ENCODE measurements around the gene RGS3. TPM values are rescaled to one million over a fixed set of nuclear protein-coding genes. Genes with fewer than 3 reads are reported as not detected.

Gene RGS3
- total and polyA plus RNA-seq, 2 of the 13 experiments (the other 11 are each of a cell fraction or from before 2014, with no cell fraction given): 17.1 to 28.8 TPM

DNA sequence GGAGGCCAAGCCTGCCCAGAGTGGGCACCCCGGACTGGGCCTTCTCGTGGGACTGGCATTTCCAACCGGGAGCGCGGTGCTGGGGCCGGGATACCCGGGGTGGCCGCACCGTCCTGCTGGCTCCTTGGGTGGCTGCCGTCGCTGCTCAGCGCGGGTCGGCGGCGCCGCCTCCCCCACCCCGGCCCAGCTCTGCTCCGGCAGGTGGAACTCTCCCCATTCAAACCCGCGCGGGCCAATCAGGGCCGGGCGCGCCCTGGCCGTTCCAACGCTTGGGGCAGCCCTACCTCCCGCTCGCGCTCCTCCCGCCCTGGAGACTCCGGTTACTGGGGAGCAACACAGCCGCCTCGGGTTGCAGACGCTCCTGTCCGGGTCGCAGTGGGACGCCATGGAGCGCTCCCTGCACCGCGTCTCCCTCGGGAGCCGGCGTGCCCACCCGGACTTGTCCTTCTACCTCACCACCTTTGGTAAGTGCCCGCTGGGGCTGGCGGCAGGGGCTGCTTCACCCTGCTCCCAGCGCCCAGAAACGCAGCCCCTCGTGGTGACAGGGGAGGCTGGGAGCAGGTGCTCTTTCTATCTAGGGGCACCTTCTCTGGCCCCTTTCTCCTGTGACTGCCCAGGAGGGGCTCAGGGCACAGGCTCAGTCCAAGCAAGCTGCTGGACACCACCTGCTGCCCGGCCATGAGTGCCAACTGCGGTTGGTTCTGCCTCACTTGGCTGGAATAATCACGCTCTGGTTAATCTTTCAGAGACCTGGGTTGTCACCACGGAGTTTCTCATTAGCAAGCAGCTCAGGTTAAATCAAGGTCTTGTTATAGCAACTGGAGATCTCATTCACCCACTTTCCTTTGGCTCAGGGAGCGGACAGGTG is at the start of gene RGS3 (continued):
- TF ChIP-seq, protein P1, sequence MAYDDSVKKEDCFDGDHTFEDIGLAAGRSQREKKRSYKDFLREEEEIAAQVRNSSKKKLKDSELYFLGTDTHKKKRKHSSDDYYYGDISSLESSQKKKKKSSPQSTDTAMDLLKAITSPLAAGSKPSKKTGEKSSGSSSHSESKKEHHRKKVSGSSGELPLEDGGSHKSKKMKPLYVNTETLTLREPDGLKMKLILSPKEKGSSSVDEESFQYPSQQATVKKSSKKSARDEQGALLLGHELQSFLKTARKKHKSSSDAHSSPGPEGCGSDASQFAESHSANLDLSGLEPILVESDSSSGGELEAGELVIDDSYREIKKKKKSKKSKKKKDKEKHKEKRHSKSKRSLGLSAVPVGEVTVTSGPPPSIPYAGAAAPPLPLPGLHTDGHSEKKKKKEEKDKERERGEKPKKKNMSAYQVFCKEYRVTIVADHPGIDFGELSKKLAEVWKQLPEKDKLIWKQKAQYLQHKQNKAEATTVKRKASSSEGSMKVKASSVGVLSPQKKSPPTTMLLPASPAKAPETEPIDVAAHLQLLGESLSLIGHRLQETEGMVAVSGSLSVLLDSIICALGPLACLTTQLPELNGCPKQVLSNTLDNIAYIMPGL (CRISPR knock-in tag; IDR thresholded peaks at IDR 0.05; ENCODE audit: borderline replicate concordance in 1 of 2, low read depth in 1 of 2): peak in 1 of 2 experiments; percentile 80; a peak in 3 of 4 replicates
- TF ChIP-seq, protein P2, sequence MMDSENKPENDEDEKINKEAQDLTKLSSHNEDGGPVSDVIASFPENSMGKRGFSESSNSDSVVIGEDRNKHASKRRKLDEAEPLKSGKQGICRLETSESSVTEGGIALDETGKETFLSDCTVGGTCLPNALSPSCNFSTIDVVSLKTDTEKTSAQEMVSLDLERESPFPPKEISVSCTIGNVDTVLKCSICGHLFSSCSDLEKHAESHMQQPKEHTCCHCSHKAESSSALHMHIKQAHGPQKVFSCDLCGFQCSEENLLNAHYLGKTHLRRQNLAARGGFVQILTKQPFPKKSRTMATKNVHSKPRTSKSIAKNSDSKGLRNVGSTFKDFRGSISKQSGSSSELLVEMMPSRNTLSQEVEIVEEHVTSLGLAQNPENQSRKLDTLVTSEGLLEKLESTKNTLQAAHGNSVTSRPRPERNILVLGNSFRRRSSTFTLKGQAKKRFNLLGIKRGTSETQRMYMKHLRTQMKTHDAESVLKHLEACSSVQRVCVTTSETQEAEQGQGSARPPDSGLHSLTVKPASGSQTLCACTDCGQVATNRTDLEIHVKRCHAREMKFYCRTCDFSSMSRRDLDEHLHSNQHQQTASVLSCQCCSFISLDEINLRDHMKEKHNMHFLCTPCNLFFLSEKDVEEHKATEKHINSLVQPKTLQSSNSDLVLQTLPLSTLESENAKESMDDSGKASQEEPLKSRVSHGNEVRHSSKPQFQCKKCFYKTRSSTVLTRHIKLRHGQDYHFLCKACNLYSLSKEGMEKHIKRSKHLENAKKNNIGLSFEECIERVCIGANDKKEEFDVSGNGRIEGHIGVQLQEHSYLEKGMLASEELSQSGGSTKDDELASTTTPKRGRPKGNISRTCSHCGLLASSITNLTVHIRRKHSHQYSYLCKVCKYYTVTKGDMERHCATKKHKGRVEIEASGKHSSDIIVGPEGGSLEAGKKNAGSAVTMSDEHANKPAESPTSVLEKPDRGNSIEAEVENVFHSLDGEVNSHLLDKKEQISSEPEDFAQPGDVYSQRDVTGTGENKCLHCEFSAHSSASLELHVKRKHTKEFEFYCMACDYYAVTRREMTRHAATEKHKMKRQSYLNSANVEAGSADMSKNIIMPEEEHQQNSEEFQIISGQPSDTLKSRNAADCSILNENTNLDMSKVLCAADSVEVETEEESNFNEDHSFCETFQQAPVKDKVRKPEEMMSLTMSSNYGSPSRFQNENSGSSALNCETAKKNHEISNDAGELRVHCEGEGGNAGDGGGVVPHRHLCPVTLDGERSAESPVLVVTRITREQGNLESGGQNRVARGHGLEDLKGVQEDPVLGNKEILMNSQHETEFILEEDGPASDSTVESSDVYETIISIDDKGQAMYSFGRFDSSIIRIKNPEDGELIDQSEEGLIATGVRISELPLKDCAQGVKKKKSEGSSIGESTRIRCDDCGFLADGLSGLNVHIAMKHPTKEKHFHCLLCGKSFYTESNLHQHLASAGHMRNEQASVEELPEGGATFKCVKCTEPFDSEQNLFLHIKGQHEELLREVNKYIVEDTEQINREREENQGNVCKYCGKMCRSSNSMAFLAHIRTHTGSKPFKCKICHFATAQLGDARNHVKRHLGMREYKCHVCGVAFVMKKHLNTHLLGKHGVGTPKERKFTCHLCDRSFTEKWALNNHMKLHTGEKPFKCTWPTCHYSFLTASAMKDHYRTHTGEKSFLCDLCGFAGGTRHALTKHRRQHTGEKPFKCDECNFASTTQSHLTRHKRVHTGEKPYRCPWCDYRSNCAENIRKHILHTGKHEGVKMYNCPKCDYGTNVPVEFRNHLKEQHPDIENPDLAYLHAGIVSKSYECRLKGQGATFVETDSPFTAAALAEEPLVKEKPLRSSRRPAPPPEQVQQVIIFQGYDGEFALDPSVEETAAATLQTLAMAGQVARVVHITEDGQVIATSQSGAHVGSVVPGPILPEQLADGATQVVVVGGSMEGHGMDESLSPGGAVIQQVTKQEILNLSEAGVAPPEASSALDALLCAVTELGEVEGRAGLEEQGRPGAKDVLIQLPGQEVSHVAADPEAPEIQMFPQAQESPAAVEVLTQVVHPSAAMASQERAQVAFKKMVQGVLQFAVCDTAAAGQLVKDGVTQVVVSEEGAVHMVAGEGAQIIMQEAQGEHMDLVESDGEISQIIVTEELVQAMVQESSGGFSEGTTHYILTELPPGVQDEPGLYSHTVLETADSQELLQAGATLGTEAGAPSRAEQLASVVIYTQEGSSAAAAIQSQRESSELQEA (CRISPR knock-in tag; IDR thresholded peaks at IDR 0.05; ENCODE audit: not compliant biosample characterization): peak; percentile 63
- TF ChIP-seq ATF1 (CRISPR knock-in tag; IDR thresholded peaks at IDR 0.05): no peak
- TF ChIP-seq MZF1 (CRISPR knock-in tag; IDR thresholded peaks at IDR 0.05; ENCODE audit: borderline replicate concordance): 0 out of 2 replicates have a peak, but pooled peaks have one; percentile 36
- TF ChIP-seq ZFAT (CRISPR knock-in tag; conservative IDR thresholded peaks at IDR 0.05): 0 out of 2 replicates have a peak, but pooled peaks have one; percentile 28
- no peak for TF ChIP-seq ZBTB20 (CRISPR knock-in tag; IDR thresholded peaks at IDR 0.05; ENCODE audit: borderline replicate concordance, low read depth)
- TF ChIP-seq ZNF549 (CRISPR knock-in tag; IDR thresholded peaks at IDR 0.05): no peak
- TF ChIP-seq ZNF232 (CRISPR knock-in tag; IDR thresholded peaks at IDR 0.05; ENCODE audit: borderline replicate concordance): peak; percentile 61; the same call in 1 of the 2 replicates
- TF ChIP-seq BRD4 (CRISPR knock-in tag; IDR thresholded peaks at IDR 0.05): 0 out of 2 replicates have a peak, but pooled peaks have one; percentile 44
- 0 out of 2 replicates have a peak, but pooled peaks have one; percentile 9 for TF ChIP-seq ZNF629 (CRISPR knock-in tag; conservative IDR thresholded peaks at IDR 0.05)
- TF ChIP-seq ZNF782 (CRISPR knock-in tag; IDR thresholded peaks at IDR 0.05; ENCODE audit: borderline replicate concordance): peak; percentile 58; the same call in 1 of the 2 replicates
- no peak for TF ChIP-seq HMG20A (CRISPR knock-in tag; IDR thresholded peaks at IDR 0.05; ENCODE audit: borderline replicate concordance)
- 0 out of 2 replicates have a peak, but pooled peaks have one; percentile 59 for TF ChIP-seq GLI4 (CRISPR knock-in tag; IDR thresholded peaks at IDR 0.05; ENCODE audit: borderline replicate concordance)
- TF ChIP-seq SMARCC2 (IDR thresholded peaks at IDR 0.05): no peak
- TF ChIP-seq MAFG (CRISPR knock-in tag; IDR thresholded peaks at IDR 0.05): no peak
- TF ChIP-seq SATB2 (CRISPR knock-in tag; IDR thresholded peaks at IDR 0.05): peak; percentile 72; the same call in 1 of the 2 replicates
- peak; percentile 29 for TF ChIP-seq HNRNPK (IDR thresholded peaks at IDR 0.05; ENCODE audit: low read depth, low read length, poor library complexity, severe bottlenecking)
- TF ChIP-seq PCBP1 (IDR thresholded peaks at IDR 0.05; ENCODE audit: borderline replicate concordance, low read depth, low read length): no peak
- TF ChIP-seq ZNF430 (CRISPR knock-in tag; IDR thresholded peaks at IDR 0.05): peak; percentile 37; the same call in 1 of the 2 replicates
